ENCODE measurements around the gene ITGB2.

DNA sequence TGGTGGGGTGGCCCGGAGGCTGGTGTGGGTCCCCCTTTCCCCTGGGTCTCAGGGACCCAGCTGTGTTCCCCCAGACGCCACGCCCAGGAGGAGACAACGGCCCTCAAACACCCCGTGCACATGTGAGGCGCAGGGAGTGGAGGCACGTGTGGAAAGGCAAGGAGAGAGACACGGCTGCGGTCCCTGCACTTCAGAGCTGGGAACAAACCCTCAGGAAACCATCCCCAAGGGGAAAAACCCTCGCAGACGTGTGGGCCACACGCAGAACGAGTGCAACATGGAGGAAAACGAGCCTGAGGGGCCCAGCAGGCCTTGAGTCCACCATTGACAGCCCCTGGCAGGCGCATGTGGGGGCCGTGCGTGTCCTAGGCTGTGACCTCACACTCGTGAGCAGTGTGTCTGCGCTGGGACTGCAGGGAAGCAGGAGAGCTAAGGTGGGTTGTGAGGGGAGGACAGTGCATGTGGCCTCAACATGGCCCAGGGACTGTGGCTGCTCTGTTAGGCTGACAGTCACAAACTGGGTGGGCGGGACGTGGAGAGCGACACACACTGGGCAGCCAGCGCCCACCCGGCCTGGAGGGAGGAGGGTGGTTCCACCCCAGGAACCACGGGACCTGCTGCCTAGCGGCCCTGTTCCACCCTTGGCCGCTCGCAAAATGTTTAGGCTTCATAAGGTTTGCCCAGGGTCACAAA is 20.0 kb downstream of the ITGB2 start:
- no peak for TF ChIP-seq EGR1 (IDR thresholded peaks at IDR 0.05)
- TF ChIP-seq EP300 (IDR thresholded peaks at IDR 0.05; ENCODE audit: borderline replicate concordance), result no peak
- TF ChIP-seq CREB1 (IDR thresholded peaks at IDR 0.05; ENCODE audit: low read depth), result no peak
- TF ChIP-seq, protein P1, sequence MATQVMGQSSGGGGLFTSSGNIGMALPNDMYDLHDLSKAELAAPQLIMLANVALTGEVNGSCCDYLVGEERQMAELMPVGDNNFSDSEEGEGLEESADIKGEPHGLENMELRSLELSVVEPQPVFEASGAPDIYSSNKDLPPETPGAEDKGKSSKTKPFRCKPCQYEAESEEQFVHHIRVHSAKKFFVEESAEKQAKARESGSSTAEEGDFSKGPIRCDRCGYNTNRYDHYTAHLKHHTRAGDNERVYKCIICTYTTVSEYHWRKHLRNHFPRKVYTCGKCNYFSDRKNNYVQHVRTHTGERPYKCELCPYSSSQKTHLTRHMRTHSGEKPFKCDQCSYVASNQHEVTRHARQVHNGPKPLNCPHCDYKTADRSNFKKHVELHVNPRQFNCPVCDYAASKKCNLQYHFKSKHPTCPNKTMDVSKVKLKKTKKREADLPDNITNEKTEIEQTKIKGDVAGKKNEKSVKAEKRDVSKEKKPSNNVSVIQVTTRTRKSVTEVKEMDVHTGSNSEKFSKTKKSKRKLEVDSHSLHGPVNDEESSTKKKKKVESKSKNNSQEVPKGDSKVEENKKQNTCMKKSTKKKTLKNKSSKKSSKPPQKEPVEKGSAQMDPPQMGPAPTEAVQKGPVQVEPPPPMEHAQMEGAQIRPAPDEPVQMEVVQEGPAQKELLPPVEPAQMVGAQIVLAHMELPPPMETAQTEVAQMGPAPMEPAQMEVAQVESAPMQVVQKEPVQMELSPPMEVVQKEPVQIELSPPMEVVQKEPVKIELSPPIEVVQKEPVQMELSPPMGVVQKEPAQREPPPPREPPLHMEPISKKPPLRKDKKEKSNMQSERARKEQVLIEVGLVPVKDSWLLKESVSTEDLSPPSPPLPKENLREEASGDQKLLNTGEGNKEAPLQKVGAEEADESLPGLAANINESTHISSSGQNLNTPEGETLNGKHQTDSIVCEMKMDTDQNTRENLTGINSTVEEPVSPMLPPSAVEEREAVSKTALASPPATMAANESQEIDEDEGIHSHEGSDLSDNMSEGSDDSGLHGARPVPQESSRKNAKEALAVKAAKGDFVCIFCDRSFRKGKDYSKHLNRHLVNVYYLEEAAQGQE (IDR thresholded peaks at IDR 0.05; ENCODE audit: low read depth), result no peak
- no peak for TF ChIP-seq TAF1 (IDR thresholded peaks at IDR 0.05; ENCODE audit: low read depth)
- no peak for TF ChIP-seq YY1 (IDR thresholded peaks at IDR 0.05; ENCODE audit: low read depth)
- TF ChIP-seq FOXM1 (IDR thresholded peaks at IDR 0.05; ENCODE audit: borderline replicate concordance, low read depth), result no peak
- no peak for TF ChIP-seq RAD21 (IDR thresholded peaks at IDR 0.05; ENCODE audit: low read depth)
- TF ChIP-seq, protein P2, sequence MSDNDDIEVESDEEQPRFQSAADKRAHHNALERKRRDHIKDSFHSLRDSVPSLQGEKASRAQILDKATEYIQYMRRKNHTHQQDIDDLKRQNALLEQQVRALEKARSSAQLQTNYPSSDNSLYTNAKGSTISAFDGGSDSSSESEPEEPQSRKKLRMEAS (IDR thresholded peaks at IDR 0.05), result no peak
- TF ChIP-seq ZBTB7A (IDR thresholded peaks at IDR 0.05; ENCODE audit: low read depth), result no peak

All from Ishikawa (cell line).